H7 (cell line): ENCODE measurements around the gene SELENOT. TPM values are rescaled to one million over a fixed set of nuclear protein-coding genes. Genes with fewer than 3 reads are reported as not detected.
"Not testable (repeated sequence)": the region's sequence is repeated elsewhere in the genome, so short reads cannot be mapped to it uniquely, and the experiment has no call there.

Experiments
- DNase-seq: peaks from one replicate; pipeline ENCODE4 v3.0.0; 2012
- H3K27me3 ChIP-seq: 2 replicates; pipeline ENCODE4 v1.6.0; 2011; ENCODE audit warnings: mild to moderate bottlenecking, low read length; ENCODE audit not compliant: control insufficient read depth, insufficient read depth
- H3K36me3 ChIP-seq: replicated peaks from 2 replicates; pipeline ENCODE4 v1.5.1; 2011; ENCODE audit warnings: low read length; ENCODE audit not compliant: control insufficient read depth, insufficient read depth
- H3K4me3 ChIP-seq: 2 replicates; pipeline ENCODE4 v1.5.1; 2011; ENCODE audit warnings: low read depth, mild to moderate bottlenecking, control low read depth, low read length, moderate library complexity; ENCODE audit not compliant: insufficient read depth
- total RNA-seq: library from RNA; depleted of rRNA; stranded (reverse); fragments of >200 nt; shearing (Covaris generic); gene quantifications from 2 replicates; pipeline ENCODE4 v1.2.3, GENCODE V29; 2014

The SELENOT gene
- total RNA-seq, 1 experiment from 2014 or later = 140 TPM

GRCh38 chr3:150622955-150623354 lies 19.8 kb downstream of the SELENOT start:
- not testable (repeated sequence) for H3K4me3 ChIP-seq, H3K36me3 ChIP-seq, DNase-seq, H3K27me3 ChIP-seq

GRCh38 chr3:150623945-150624344 lies 20.8 kb downstream of the SELENOT start:
- Histone ChIP-seq H3K4me3 (no peak overlapping the region), H3K36me3 (peaks cover 3% of the 10 kb centered on the region), H3K27me3 (no peaks in the 10 kb centered on the region)
- no peak for DNase-seq

GRCh38 chr3:150626148-150626930 lies 23.2 kb downstream of the SELENOT start:
- peaks cover 3% of the 10 kb centered on the region for H3K36me3 ChIP-seq
- DNase-seq = no peak
- no peak overlapping the region for H3K4me3 ChIP-seq
- H3K27me3 ChIP-seq = no peaks in the 10 kb centered on the region

DNA sequence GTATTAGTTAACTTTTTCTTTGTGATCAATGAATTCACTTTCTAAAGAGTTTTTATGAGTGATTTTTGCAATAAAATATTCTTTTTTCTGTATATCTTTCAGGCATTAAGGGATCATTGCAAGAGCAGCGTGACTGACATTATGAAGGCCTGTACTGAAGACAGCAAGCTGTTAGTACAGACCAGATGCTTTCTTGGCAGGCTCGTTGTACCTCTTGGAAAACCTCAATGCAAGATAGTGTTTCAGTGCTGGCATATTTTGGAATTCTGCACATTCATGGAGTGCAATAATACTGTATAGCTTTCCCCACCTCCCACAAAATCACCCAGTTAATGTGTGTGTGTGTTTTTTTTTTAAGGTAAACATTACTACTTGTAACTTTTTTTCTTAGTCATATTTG lies 24.4 kb downstream of the SELENOT start:
- DNase-seq = no peak
- Histone ChIP-seq H3K27me3 (no peaks in the 10 kb centered on the region), H3K4me3 (no peak overlapping the region), H3K36me3 (peaks cover 3% of the 10 kb centered on the region)

GRCh38 chr3:150631515-150632221 lies 28.5 kb downstream of the SELENOT start:
- peaks cover 3% of the 10 kb centered on the region for H3K36me3 ChIP-seq
- H3K27me3 ChIP-seq = no peaks in the 10 kb centered on the region
- DNase-seq = no peak
- no peak overlapping the region for H3K4me3 ChIP-seq

DNA sequence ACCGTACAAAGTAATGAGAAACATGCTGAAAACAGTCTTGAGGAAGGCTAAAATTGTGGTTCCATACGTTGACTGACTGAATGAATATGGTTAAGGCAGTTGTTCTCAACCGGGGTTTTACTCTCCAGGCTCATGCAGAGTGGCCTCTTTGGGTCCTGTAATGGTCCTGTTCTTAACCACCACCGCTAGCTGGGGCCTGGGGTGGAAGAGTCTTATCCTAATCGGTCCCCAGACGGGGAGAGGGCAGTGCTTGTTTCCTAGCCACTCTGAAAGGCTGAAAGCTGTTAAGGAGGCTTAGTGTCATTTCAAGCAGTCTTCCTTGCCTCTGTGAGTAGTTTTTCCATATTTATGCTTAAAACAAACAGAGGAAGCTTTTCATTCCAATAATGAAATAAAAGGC lies 32.0 kb downstream of the SELENOT start:
- H3K27me3 ChIP-seq = no peaks in the 10 kb centered on the region
- no peak overlapping the region for H3K4me3 ChIP-seq
- DNase-seq = no peak
- no peaks in the 10 kb centered on the region; the same call in 1 of the 2 replicates for H3K36me3 ChIP-seq

- Histone ChIP-seq H3K4me3 (no peak overlapping the region), H3K36me3 (no peaks in the 10 kb centered on the region; the same call in 1 of the 2 replicates), H3K27me3 (no peaks in the 10 kb centered on the region)
- DNase-seq = no peak
These were observed 32.4 kb downstream of the SELENOT start for GRCh38 chr3:150635526-150635925.

DNA sequence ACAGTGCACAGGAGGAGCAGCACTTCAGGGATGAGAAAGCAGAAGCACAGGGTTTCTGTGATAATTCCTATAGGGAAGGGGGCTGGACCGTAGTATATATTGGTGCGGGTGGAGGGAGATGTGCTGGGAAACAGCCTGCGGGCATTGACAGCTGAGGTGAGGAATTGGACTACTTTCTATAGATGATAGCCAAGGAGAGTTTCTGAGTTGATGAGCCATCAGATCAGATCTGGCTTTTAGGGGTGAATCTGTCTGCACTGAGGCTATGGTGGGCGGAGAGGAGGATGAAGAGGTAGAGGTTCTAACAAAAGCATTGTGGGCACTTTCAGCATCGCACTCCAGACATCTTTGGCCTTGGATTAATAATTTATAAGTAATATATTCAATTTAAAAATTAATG lies 33.1 kb downstream of the SELENOT start:
- no peak for DNase-seq
- Histone ChIP-seq H3K4me3 (no peak overlapping the region), H3K27me3 (no peaks in the 10 kb centered on the region), H3K36me3 (no peaks in the 10 kb centered on the region)

GRCh38 chr3:150639262-150639661 lies 36.1 kb downstream of the SELENOT start:
- Histone ChIP-seq H3K36me3 (no peaks in the 10 kb centered on the region), H3K4me3 (no peak overlapping the region), H3K27me3 (no peaks in the 10 kb centered on the region)
- no peak for DNase-seq

DNA sequence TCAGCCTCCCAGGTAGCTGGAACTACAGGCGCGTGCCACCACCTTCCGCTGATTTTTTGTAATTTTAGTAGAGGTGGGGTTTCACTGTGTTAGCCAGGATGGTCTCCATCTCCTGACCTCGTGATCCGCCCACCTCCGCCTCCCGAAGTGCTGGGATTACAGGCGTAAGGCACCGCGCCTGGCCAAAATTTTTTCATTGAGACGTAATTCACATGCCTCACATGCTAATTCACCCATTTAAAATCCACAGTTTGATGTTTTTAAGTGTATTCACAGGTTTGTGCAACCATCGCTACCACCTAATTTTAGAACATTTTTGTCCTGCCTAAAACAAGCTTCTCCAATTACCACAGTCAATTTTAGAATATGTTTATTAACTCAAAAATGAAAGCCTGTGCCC lies 37.1 kb downstream of the SELENOT start:
- no peaks in the 10 kb centered on the region for H3K27me3 ChIP-seq
- DNase-seq = no peak
- no peaks in the 10 kb centered on the region for H3K36me3 ChIP-seq
- H3K4me3 ChIP-seq = no peak overlapping the region

- no peak overlapping the region for H3K4me3 ChIP-seq
- H3K27me3 ChIP-seq = no peaks in the 10 kb centered on the region
- DNase-seq = no peak
- no peaks in the 10 kb centered on the region for H3K36me3 ChIP-seq
These were observed 50.0 kb downstream of the SELENOT start for GRCh38 chr3:150653110-150653561.

DNA sequence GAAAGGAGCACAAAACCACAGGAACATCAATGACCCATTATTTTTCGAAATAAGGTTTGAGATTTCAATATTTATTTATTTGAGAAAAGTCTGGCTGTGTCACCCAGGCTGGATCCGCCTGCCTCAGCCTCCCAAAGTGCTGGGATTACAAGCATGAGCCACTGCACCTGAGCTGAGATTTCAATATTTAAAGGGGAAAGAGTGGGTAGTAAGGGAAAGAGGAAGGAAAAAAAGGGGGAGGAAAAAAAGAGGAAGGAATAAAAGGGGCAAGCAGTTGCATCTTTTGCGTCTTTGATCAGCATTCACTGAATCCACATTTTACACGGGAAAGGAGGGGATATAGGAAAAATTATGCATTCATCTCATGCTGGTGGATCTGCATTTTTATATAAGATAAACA lies 53.2 kb downstream of the SELENOT start:
- no peak for DNase-seq
- Histone ChIP-seq H3K4me3 (no peak overlapping the region), H3K36me3 (no peaks in the 10 kb centered on the region), H3K27me3 (no peaks in the 10 kb centered on the region)

GRCh38 chr3:150662410-150663200 lies 59.5 kb downstream of the SELENOT start:
- Histone ChIP-seq H3K27me3 (no peaks in the 10 kb centered on the region), H3K4me3 (no peak overlapping the region), H3K36me3 (no peaks in the 10 kb centered on the region)
- DNase-seq = no peak

DNA sequence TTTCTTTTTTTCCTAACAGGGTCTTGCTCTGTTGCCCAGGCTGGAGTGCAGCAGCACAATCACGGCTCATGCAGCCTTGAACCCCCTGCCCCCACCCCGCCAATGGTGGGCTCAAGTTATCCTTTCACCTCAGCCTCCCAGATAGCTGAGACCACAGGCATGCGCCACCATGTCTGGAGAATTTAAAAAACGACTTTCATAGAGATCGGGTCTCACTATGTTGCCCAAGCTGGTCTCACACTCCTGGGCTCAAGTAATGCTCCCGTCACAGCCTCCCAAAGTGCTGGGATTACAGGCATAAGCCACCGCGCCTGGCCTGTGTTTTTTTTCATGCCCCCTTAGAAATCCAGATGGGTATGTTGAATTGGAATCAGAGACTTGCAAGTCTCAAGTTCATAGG lies 60.3 kb downstream of the SELENOT start:
- Histone ChIP-seq H3K27me3 (no peaks in the 10 kb centered on the region), H3K4me3 (no peak overlapping the region), H3K36me3 (no peaks in the 10 kb centered on the region)
- no peak for DNase-seq
